ENCODE measurements around the gene ARHGAP31.

DNA sequence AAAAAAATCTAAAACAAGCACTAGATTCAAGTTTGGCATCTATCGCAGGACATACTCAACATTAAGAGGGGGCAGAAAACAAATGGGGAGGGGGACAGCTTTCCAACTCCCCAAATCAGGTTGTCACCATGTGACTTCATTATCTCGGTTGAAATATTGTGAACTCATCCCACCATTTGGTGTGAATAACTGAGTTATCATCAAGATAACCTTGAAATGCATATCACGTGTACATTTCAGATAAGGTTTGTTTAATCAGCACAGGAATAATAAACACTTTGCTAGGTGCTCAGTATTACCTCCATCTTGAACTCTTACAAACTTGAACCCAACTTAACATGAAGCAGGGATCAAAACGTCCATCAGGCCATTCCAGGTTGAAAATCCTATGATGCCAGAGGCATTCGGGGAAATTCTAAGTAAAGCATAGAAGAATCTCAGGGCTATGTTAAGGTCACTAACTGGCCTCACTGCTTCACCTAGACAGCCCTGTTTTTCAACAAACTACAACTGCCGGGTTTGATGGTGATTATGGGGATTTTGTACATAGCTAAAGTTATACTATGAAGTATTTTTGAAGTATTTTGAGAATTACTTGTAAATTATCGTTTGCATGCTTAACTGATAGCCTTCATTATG, 3.0 kb upstream of the ARHGAP31 start:
- TF ChIP-seq, protein P1, sequence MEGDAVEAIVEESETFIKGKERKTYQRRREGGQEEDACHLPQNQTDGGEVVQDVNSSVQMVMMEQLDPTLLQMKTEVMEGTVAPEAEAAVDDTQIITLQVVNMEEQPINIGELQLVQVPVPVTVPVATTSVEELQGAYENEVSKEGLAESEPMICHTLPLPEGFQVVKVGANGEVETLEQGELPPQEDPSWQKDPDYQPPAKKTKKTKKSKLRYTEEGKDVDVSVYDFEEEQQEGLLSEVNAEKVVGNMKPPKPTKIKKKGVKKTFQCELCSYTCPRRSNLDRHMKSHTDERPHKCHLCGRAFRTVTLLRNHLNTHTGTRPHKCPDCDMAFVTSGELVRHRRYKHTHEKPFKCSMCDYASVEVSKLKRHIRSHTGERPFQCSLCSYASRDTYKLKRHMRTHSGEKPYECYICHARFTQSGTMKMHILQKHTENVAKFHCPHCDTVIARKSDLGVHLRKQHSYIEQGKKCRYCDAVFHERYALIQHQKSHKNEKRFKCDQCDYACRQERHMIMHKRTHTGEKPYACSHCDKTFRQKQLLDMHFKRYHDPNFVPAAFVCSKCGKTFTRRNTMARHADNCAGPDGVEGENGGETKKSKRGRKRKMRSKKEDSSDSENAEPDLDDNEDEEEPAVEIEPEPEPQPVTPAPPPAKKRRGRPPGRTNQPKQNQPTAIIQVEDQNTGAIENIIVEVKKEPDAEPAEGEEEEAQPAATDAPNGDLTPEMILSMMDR (IDR thresholded peaks at IDR 0.05), result no peak
- TF ChIP-seq EP300 (IDR thresholded peaks at IDR 0.05), result no peak
- no peak for TF ChIP-seq POLR2A (IDR thresholded peaks at IDR 0.05)
